CD4-positive, alpha-beta T cell treated with Interleukin-1 beta for 1 hour (primary cell): ENCODE results near the gene RADIL.
A peak's percentile ranks its signal among the peaks of the same experiment; 100 is the strongest.

Source experiments
- DNase-seq, 2 donors: peaks; one replicate each; pipeline ENCODE4 v3.0.0-alpha.2; 2020 to 2022

Gene RADIL

DNA sequence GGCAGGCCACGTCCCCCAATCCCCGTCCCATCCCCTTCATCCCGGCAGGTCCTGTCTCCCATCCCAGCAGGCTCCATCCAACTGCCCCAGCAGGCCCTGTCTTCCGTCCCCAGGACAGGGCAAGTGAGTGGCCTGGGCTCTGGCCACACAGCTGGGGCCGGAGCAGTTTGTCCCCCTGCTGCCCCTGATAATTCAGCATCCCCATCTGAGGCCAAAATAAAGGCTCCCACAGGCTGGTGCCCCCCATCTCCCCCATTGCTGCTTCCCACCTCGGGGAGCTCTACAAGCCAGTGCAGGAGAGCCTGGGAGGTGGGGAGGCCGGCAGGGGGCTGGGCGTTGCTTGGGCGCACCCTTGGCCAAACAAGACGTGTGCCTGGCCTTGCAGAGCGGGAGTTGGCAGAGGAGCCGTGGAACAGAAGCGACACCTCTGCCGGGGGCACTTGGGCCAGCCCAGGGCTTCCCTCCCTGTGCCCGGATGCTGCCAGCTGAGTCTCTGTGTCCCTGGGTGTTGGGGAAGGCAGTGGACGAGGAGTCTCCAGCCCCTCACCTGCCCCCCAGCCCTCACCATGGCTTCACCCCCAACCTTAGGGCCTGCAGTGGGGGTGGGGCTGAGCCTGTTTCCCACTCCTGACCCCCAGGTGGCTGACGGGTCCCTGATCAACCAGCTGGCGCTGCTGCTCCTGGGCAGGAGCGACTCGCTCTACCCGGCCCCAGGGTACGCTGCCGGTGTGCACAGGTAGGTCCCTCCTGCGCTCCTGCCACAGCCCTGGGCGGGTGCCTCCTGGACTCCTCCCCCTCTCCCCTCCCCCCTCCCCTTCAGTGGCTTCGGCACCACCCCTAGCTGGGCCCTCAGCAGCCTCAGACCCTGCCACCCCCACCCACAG is 94.1 kb downstream of the RADIL start:
- DNase-seq = no peak

DNA sequence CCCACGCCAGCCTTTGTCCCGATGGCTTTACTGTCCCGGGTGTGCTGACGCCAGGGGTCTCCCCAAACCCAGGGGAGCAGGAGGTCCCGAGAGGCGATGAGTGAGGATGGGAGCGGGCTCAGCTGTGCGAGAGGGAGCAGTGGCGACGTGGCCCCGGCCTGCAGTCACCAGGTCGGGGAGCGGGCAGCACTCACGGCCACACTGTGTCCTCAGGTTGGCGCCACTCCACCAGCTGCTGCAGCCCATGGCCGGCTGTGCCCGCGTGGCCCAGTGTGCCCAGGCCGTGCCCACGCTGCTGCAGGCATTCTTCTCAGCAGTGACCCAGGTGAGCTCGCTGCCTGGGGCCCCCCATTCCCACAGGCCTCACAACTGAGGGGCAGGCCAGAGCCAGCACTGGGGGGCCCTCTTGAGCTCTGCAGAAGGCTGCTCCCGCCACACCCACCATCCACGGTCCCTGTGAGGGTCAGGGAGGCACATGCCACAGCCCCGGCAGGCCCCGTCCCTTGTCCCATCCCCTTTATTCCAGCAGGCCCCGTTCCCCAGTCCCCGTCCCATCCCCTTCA is 94.8 kb downstream of the RADIL start:
- DNase-seq = no peak

DNA sequence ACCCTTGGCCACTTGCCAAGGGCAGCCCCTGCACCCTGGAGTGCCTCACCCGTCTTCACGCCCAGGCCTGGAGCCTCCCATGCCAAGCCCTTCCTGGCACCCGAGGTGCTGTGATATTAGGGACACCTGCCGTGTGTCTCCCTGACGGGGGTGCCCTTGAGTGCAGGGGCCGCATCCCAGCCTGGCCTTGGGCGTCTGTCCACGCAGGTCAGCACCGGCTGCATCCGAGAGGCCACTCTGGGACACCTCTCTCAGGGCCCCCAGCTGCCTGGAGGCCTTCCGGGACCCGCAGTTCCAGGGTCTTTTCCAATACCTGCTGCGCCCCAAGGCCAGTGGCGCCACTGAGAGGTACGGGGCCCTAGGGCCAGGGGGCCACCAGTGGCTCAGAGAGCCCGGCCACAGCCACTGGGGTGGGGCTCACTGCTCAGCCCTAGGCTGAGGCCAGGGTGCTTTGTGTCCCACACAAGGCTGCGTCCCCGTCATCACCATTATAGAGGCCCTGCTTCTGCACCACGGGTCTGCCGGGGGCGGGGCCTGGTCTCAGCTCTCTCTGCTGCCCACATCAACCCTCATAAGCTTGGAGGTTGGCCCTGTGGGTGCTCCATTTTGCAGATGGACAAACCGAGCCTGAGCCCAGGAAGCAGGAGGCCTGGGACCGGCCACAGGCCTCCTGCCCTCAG is 95.4 kb downstream of the RADIL start:
- no peak for DNase-seq

DNA sequence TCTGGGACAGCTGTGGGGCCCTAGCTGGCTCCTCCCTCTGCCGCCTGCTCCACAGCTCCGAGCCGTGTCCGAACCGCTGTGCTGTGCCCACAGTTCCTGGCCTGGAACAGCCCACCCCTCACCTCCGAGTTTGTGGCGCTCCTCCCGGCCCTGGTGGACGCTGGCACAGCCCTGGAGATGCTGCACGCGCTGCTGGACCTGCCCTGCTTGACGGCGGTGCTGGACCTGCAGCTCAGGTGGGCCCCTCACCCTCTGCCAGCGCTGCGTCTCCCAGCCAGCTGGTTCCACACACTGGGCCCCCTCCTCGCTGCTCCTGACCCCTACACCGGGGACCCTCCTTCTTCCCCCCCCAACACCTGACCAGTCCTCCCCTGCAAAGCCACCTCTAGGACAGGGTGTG is 96.0 kb downstream of the RADIL start:
- DNase-seq = no peak

DNA sequence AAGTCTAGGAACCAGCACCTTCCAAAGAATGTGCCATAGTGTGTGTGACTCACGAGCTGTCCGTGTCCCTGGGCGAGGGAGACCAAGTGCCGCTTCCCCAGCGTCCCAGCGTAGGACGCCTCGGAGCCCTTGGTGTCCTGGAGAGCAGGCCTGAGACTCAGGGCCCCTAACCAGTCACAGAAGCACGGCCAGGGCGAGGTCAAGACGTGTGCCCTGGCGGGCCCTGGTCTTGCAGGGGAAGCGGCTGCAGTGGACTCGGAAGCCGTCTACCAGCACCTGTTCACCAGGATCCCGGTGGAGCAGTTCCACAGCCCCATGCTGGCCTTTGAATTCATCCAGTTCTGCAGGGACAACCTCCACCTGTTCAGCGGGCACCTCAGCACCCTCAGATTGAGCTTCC is 97.5 kb downstream of the RADIL start:
- no peak for DNase-seq

DNA sequence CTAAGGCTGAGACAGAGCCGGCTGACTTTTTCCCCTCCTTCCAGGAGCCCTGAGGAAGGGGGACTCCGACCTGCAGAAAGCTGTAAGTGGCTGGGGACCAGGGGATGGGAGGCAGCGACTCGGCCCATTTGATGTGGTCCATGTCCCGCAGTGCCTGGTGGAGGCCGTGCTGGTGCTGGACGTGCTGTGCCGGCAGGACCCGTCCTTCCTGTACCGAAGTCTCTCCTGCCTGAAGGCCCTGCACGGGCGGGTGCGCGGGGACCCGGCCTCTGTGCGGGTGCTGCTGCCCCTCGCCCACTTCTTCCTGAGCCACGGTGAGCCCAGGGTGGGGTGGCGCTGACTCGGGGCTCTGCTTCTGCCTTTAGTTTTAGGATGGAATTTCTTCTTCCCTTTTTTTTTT is 98.1 kb downstream of the RADIL start:
- DNase-seq = no peak

DNA sequence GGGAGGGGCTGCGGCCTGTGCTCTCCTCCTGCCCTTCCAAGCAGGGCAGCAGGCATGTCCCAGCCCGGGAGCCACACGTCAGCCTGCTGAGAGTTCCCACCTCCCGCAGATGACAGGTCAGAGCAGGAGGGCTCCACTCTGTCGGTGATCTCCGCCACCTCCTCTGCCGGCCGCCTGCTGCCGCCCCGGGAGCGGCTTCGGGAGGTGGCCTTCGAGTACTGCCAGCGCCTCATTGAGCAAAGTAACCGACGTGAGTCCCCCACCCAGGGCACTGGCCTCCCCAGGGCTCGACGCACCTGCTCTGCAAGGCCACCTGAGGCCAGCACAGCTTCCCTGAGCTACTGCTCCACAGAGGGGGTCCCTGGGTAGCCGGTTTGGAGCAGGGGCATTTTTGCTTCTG is 98.7 kb downstream of the RADIL start:
- DNase-seq = no peak

DNA sequence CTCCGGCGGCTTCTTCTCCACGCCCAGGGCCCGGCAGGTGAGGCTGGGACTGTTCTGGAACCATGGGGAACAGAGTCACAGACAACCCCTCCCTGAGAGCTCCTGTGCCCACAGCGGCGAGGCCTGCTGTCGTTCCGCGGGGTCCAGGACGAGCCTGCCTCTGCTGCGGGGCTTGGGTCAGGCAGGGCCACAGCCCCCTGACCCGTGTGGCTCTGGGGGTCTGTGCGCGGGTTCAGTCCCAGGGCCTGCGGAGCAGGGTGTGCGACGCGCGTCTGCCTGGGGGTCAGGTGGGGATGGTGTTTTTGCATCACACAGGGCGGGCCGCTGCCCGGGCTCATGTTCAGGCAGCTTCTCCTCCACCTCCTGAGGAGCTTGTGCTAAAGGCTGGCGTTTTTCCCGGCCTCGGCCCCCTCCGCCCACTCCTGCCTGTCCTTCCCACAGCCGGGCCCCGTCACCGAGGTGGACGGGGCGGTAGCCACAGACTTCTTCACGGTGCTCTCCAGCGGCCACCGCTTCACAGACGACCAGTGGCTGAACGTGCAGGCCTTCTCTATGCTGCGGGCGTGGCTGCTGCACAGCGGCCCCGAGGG is 99.7 kb downstream of the RADIL start:
- no peak for DNase-seq

DNA sequence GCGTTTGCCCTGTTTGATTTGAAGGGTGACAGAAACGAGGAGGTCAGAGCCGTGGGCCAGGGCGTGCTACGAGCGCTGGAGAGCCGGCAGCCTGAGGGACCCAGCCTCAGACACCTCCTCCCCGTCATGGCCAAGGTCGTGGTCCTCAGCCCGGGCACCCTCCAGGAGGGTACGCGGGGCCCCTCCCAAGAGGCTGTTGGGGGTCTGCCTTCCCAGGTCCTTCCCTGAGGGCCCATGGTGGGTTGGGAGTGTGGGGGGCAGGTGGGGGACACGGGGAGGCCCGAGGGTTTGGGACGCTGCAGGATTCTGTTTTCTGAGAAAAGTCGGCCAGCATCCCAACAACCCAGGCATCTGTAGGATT is 100.2 kb downstream of the RADIL start:
- no peak for DNase-seq

DNA sequence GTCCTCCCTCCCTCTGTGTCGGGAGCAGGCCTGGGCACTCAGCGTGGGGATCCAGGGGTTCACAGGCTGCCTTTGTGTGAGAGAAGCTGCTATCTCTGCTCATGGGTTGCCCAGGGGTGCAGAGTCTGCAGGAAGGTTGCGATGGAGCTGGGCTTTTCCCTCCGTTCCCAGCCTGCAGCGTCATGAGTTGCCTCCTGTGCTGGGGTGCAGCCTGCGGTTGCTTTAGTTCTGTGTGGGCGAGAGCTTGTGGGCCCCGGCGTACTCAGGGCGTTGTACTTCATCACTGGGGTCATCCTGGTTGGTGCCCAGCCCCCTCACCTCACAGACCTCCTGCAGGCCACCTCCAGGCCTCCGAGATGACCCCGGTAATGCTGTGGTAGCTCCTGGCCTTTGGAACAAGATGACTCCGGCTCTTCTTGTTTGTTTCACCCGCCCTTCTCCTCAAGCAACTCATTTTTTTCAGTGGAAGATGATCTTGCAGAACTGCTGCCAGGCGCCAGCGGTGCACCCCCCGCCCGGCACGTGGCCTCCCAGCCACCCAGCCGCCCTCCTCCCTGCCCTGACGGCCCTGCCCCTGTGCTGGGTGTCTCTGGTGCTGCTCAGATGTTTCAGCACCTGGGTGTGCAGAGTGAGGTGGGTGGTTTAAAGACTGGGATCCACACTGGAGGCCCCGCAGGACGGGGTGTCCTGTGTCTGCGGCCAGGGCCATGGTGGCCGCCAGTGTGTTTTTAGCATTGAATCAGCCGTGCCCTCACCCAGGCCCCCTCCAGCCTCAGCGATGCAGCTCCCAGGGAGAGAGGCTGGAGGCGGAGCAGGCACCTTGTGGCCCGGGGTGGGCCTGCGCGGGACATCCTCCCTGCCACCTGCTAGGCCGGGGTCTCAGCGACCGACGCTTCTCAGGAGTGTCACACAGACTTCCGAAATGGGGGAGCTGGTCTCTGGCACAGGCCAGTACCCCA is 100.9 kb downstream of the RADIL start:
- DNase-seq = no peak

DNA sequence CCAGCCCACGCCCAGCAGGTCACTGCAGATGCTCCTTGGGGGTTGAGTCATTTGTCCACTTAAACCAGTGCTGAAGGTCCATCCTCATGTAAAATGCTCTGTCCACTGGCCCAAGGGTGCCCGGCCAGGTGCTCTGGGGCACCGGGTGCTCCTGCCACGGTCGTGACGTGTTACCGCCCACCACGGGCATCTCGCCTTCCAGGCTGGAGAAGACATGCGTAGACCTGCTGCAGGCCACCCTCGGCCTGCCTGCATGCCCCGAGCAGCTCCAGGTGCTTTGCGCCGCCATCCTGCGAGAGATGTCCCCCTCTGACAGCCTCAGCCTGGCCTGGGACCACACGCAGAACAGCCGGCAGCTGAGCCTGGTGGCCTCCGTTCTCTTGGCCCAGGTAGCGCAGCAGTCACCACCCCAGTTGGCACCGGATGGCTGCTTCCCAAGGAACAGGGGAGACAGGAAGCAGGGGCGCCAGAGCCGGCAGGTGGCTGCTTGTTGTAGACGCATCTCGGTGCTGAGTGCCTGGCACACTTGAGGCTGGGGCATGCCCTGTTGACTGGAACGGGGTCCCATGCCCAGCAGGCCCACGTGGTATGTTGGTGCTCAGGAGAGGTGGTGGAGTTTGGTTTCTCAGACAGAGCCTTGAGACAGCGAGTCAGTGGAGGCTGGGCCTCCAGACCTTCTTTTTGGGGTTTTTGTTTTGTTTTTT is 102.0 kb downstream of the RADIL start:
- DNase-seq = no peak

DNA sequence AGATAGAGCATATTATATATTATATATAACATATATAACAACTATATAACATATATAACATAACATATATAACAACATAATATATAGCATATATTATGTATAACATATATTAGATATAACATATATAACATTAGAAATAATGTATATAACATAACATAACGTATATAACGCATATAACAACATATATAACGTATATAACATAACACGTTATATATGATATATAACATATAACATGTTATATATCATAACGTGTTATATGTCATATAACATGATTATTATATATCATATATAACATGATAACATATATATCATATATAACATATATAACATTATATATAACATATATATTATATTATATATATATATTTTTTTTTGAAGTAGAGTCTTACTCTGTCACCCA is 104.4 kb downstream of the RADIL start:
- no peak for DNase-seq

DNA sequence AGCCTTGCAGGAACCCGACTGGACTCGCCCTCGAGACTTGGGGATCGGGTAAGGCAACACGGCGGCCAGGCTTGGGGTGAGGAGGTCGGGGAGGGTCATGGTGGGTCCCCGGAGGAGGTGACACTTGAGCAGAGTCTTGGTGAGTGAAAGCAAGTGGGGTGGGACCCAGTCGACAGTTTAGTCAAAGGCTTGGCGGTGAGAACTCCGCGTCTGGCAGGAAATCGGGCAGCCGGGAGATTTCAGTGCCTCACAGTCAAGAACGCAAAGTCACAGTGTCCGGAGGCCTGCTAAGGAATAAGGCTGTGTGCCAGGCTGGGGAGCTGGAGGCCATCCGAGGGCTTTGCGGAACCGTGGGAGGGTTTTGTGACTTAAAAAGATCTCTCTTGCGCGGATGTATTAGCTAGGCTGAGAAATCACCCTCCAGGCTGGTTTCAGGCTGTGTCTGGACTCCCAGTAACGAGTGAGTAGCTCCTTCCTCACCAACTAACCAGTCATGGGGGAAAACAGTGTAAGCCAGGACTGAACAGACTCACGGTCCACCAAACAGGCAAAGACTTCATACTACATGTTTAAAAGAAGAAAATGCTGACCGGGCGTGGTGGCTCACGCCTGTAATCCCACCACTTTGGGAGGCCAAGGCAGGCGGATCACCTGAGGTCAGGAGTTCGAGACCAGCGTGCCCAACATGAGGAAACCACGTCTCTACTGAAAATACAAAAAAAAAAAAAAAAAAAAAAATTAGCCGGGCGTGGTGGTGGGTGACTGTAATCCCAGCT is 107.5 kb downstream of the RADIL start:
- peak; percentile 56 for DNase-seq

DNA sequence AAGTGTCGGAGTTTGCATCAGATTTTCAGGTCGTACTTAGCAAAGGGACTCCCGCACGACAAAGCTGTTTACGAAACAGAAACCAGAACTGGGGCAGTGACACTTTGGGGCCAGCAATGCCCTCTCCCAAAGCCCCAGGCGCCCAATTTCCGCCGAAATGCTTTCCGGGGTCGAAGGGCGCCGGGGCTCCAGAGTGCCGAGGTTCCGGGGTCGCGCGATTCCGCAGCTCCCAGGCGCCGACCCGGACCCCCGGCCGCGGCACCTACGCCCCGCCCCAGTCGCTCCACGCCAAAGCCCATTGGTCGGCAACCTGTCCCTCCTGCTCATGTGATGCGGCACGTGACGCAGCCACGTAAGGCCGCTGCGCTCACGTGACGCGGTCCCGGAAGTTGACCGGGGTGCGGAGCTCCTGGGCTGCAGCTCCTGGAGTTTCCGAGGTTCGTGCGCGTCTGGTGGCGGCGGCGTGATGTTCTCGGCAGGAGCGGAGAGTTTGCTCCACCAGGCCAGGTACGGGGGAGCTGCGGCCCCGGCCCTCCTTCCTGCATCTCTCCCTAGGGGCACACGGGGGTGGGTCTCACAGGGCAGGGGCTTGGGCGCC is 108.2 kb downstream of the RADIL start, which contains the start of gene AP5Z1:
Gene AP5Z1 (plus strand): TSS at position 374 of the 598 bp plus-strand sequence. CDS start 93 bp downstream, at position 467.
- DNase-seq = peak; percentile 95 to 96

DNA sequence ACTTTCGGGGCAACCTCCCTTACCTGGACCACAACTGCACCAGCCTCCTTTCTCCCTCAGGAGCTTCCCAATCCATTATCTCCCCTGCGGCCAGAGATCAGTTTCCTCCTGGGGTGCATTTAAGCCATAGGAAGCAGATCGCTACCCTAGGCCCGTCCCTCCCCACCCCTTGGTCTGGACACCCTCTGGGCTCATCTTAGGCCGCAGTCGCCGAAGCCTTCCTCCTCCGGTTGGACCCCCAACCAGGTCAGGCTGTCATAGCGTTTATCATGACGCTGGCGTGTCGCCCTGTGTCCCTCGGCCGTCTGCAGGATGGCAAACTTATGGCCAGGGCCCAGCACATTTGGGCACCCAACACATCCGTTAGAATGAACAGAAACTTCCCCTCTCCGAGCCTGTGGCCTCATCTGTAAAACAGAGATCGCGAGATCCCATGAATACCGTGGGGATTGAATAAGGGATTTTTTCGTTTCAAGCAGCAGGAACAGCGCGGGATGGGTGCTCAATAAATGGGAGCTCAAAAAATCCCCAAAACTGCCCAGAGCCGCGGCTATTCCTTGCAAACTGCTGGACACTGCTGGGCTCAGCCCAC is 108.8 kb downstream of the RADIL start:
- DNase-seq = peak in 1 of 2 donors; percentile 42

DNA sequence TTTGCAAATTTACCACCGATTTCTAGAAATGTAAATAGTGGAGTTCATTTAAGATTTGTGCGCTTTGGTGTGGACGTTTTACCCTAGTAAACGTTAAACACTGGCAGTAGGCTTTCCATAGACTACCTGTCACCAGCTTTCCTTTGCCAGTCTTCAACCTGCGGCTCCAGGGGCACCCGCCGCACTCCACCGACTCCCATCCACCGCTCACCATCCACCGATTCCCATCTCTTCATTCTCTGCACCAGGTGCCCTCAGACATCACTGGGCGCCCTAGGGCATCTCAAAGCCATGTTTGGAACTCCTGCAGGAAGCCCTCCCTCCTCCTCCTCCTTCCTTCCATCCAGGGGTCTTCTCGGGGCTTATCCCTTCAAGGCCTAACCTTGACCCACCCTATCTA is 109.5 kb downstream of the RADIL start:
- no peak for DNase-seq

DNA sequence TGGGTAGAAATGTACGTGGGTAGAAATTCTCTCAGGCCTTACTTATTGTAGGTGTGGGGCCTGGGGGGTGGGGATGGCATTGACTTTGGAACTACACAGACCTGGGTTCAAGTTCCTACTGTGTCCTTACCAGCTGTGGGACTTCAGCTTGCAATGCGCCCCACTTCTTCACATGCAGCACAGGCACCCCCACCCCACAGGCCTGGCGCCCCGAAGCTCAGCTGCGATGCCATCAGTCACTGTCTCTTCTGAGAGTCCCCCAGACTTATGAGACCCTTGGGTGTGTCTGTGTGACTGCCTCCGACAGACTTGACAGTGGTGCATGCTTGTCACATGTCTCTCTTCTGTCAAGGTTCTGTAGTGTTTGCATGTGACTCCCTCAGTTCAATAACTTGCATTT is 111.2 kb downstream of the RADIL start:
- no peak for DNase-seq

DNA sequence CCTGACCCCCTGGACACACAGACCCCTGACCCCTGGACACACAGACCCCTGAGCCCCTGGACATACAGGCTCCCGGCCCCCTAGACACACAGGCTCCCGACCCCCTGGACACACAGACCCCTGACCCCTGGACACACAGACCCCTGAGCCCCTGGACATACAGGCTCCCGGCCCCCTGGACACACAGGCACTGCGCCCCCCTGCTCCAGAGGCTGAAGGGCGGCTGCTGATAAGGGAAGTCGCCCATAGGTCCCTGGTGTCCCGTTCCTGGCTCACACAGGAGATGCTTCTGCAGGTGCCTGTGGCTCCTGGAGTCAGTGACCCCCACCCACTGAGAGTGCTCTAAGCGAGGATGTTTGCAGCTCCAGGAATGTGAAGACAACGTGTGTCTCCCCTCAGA is 111.8 kb downstream of the RADIL start:
- DNase-seq = no peak

DNA sequence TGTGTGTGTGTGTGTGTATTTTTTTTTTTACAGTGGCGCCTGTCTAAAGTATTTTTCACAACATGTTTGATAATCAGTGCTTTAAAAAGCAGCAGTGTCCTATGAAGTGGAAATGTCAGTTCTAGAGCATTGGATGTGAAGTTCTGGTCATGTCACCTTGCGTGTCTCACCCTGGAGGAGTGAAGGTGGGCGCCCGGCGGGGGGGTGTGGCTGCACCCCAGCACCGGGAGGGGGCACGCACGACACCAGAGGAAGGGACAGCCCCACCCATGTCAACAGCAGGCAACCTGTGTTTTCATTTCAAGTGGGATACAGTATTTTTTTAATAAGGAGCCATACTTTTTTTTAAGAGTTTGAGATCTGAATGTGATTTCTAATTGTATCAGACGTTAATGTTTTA is 112.6 kb downstream of the RADIL start:
- DNase-seq = no peak

DNA sequence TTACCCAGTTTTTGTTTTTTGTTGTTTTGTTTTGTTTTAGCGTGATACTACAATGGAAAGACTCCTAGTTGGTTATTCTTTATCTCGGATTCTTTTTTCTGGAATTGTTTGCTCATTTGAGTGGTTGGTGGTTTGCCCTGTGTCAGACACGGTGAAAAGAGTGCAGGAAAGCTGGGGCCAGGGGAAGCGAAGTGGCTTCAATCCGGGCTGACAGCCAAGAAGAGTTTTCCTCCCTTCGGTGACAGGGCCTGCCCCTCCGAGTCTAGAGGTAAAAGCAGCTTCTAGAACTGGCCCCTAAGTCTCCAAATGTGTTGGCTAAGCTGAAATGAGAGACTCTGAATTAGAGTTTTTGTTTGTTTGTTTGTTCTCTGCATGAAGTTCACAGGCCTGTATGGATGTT is 113.8 kb downstream of the RADIL start:
- DNase-seq = no peak
